ENCODE measurements around the gene SMARCB1. TPM values are rescaled to one million over a fixed set of nuclear protein-coding genes. Genes with fewer than 3 reads are reported as not detected.

The SMARCB1 gene
- total RNA-seq, 2 donors from 2014 or later = 41.4 to 45.9 TPM

DNA sequence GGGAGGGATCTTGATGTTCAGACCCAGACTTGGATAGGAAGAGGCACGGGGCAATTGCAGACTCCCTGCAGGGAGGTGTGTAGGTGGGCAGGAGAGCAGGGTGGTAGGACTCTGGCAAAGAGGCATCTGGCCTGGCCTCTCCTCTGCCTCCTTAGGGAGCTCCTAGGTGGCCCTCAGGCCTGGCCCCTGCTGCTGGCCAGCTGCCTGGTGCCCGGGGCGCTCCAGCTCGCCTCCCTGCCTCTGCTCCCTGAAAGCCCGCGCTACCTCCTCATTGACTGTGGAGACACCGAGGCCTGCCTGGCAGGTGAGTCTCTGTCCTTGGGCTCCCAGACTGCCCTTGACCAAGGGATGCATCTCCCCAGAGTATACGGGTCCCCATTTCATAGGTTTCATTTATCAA lies 90.8 kb downstream of the SMARCB1 start:
- Histone ChIP-seq H3K36me3 (peaks cover 11% of the 10 kb centered on the region), H3K4me1 (no peaks in the 10 kb centered on the region), H3K9me3 (no peaks in the 10 kb centered on the region), H3K27ac (no peak overlapping the region), H3K4me3 (no peak overlapping the region), H3K27me3 (no peaks in the 10 kb centered on the region)
- TF ChIP-seq, protein P1, sequence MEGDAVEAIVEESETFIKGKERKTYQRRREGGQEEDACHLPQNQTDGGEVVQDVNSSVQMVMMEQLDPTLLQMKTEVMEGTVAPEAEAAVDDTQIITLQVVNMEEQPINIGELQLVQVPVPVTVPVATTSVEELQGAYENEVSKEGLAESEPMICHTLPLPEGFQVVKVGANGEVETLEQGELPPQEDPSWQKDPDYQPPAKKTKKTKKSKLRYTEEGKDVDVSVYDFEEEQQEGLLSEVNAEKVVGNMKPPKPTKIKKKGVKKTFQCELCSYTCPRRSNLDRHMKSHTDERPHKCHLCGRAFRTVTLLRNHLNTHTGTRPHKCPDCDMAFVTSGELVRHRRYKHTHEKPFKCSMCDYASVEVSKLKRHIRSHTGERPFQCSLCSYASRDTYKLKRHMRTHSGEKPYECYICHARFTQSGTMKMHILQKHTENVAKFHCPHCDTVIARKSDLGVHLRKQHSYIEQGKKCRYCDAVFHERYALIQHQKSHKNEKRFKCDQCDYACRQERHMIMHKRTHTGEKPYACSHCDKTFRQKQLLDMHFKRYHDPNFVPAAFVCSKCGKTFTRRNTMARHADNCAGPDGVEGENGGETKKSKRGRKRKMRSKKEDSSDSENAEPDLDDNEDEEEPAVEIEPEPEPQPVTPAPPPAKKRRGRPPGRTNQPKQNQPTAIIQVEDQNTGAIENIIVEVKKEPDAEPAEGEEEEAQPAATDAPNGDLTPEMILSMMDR (IDR thresholded peaks at IDR 0.05) = no peak
- no peak for DNase-seq (ENCODE audit: low spot score)

GRCh38 chr22:23878219-23878618 lies 91.5 kb downstream of the SMARCB1 start:
- TF ChIP-seq, protein P1 (IDR thresholded peaks at IDR 0.05) = no peak
- Histone ChIP-seq H3K4me3 (no peak overlapping the region), H3K27ac (no peak overlapping the region), H3K36me3 (peaks cover 11% of the 10 kb centered on the region), H3K9me3 (no peaks in the 10 kb centered on the region), H3K27me3 (no peaks in the 10 kb centered on the region), H3K4me1 (no peaks in the 10 kb centered on the region)
- DNase-seq (ENCODE audit: low spot score) = no peak

DNA sequence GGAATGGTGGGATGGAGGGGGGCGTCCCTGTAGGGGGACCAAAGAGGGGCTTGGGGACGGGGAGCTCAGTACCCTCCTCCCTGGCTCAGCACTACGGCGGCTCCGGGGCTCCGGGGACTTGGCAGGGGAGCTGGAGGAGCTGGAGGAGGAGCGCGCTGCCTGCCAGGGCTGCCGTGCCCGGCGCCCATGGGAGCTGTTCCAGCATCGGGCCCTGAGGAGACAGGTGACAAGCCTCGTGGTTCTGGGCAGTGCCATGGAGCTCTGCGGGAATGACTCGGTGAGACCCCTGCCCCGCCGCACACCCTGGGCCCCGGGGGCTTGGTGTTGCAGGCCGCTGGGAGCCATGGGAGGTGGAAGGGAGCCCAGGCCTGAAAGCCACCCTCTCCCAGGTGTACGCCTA lies 95.6 kb downstream of the SMARCB1 start:
- Histone ChIP-seq H3K4me1 (no peaks in the 10 kb centered on the region), H3K4me3 (no peak overlapping the region), H3K27ac (no peak overlapping the region), H3K36me3 (no peaks in the 10 kb centered on the region), H3K9me3 (no peaks in the 10 kb centered on the region), H3K27me3 (no peaks in the 10 kb centered on the region)
- DNase-seq (ENCODE audit: low spot score) = no peak
- TF ChIP-seq, protein P1 (IDR thresholded peaks at IDR 0.05) = no peak

DNA sequence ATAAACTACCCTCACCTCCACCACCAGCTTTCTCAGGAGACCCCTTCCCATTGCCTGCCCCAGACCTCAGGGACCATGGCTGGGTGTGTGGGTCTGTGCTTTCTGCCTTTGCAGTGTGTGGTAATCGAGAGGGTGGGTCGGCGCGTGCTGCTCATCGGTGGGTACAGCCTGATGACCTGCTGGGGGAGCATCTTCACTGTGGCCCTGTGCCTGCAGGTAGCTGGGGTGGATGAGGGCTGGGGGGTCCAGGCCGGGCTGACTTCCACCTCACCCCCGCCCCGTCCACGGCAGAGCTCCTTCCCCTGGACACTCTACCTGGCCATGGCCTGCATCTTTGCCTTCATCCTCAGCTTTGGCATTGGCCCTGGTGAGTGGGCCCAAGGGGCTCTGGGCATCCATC lies 96.9 kb downstream of the SMARCB1 start:
- no peak overlapping the region for H3K4me3 ChIP-seq
- no peaks in the 10 kb centered on the region for H3K27me3 ChIP-seq
- no peaks in the 10 kb centered on the region for H3K9me3 ChIP-seq
- no peak overlapping the region for H3K27ac ChIP-seq
- H3K4me1 ChIP-seq = peaks cover 0 to 8% of the 10 kb centered on the region in 2 donors
- H3K36me3 ChIP-seq = no peaks in the 10 kb centered on the region
- DNase-seq (ENCODE audit: low spot score) = no peak
- TF ChIP-seq, protein P1 (IDR thresholded peaks at IDR 0.05) = no peak

DNA sequence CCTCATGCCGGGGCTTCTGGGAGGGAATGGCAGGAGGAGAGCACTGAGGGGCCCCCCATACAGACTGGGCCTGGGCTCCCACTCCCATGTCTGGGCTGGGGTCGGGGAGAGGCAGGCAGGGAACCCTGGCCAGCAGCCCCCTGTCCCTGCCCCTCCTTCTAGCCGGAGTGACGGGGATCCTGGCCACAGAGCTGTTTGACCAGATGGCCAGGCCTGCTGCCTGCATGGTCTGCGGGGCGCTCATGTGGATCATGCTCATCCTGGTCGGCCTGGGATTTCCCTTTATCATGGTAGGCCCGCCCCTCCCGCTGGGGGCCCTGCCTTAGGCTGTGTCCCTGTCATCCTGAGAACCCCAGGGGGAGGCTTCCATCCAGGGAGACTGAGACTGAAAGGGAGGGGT lies 97.4 kb downstream of the SMARCB1 start:
- Histone ChIP-seq H3K36me3 (no peaks in the 10 kb centered on the region), H3K27me3 (no peaks in the 10 kb centered on the region), H3K27ac (no peak overlapping the region), H3K4me3 (no peak overlapping the region), H3K4me1 (peaks cover 0 to 10% of the 10 kb centered on the region in 2 donors), H3K9me3 (no peaks in the 10 kb centered on the region)
- no peak for DNase-seq (ENCODE audit: low spot score)
- TF ChIP-seq, protein P1 (IDR thresholded peaks at IDR 0.05) = no peak

Other genes with a start within 250 kb of the SMARCB1 start
- gene IGLL1, start 206.7 kb upstream of the SMARCB1 start, total RNA-seq = not detected
- gene DRICH1, start 154.6 kb upstream of the SMARCB1 start, total RNA-seq = not detected
- gene RGL4, start 96.0 kb upstream of the SMARCB1 start, total RNA-seq = not detected
- 1 to 10 TPM; 3.2 to 5.0 TPM for gene ZNF70, start 35.9 kb upstream of the SMARCB1 start, total RNA-seq
- not detected for gene VPREB3, start 32.5 kb upstream of the SMARCB1 start, total RNA-seq
- not detected for gene C22orf15, start 24.0 kb upstream of the SMARCB1 start, total RNA-seq
- 100 to 1,000 TPM; 213 to 319 TPM for gene CHCHD10, start 19.0 kb upstream of the SMARCB1 start, total RNA-seq
- 10 to 100 TPM in 1 of 2 donors, 1 to 10 TPM in 1; 2.2 to 12.3 TPM for gene MMP11, start 14.1 kb upstream of the SMARCB1 start, total RNA-seq
- gene DERL3, start 52.0 kb downstream of the SMARCB1 start, total RNA-seq = 10 to 100 TPM in 1 of 2 donors, 1 to 10 TPM in 1; 4.0 to 10.6 TPM
- gene SLC2A11, start 70.9 kb downstream of the SMARCB1 start, total RNA-seq = 10 to 100 TPM; 10.6 to 15.5 TPM
- gene MIF, start 107.4 kb downstream of the SMARCB1 start, total RNA-seq = 100 to 1,000 TPM; 176 to 273 TPM
- gene GSTT2B, start 174.2 kb downstream of the SMARCB1 start, total RNA-seq = 1 to 10 TPM; 3.7 to 9.1 TPM
- gene DDTL, start 179.9 kb downstream of the SMARCB1 start, total RNA-seq = 1 to 10 TPM in 1 of 2 donors, not detected in 1; 1.0 TPM
- 100 to 1,000 TPM; 147 to 153 TPM for gene DDT, start 187.5 kb downstream of the SMARCB1 start, total RNA-seq
- gene GSTT2, start 193.2 kb downstream of the SMARCB1 start, total RNA-seq = under 1 TPM in 1 of 2 donors, not detected in 1; 0.48 TPM
- not detected for gene GSTT4, start 218.5 kb downstream of the SMARCB1 start, total RNA-seq
- gene CABIN1, start 224.3 kb downstream of the SMARCB1 start, total RNA-seq = 10 to 100 TPM; 27.6 to 27.9 TPM

Measured in right atrium auricular region (tissue), 2 donors.